ENCODE results near the gene ZMYM5. TPM values are rescaled to one million over a fixed set of nuclear protein-coding genes. Genes with fewer than 3 reads are reported as not detected.

The ZMYM5 gene
- total RNA-seq, 2 experiments from 2014 or later, result 14.3 to 16.9 TPM

Other genes starting within 250 kb of the ZMYM5 start
- gene MPHOSPH8, start 230.0 kb downstream of the ZMYM5 start, total RNA-seq, result 10 to 100 TPM; 39.4 to 41.5 TPM
- gene PSPC1, start 80.7 kb downstream of the ZMYM5 start, total RNA-seq, result 100 to 1,000 TPM in 1 of 2 experiments, 10 to 100 TPM in 1; 81.6 to 101 TPM
- 10 to 100 TPM; 51.6 to 67.6 TPM for gene ZMYM2, start 95.1 kb upstream of the ZMYM5 start, total RNA-seq

Data from activated CD8-positive, alpha-beta memory T cell treated with anti-CD3 and anti-CD28 coated beads, Interleukin-2, amount 10 ng/mL, durations not matched to agents 7 days and 5 days (primary cell).